BLaER1 treated with 17β-estradiol and CSF1 and Interleukin-3, amounts not matched to agents 10 nM and 100 nM (cell line): Measurements from ENCODE around the gene TRIM8.

ENCODE experiments used
- H3K27ac ChIP-seq, 11 experiments: shearing (Covaris generic); formaldehyde crosslinking; 2 replicates each; pipeline ENCODE4 v1.8.1; 2022
- H3K27me3 ChIP-seq, 11 experiments: shearing (Covaris generic); formaldehyde crosslinking; 2 replicates each; pipeline ENCODE4 v1.8.1; 2022
- H3K36me3 ChIP-seq, 11 experiments: shearing (Covaris generic); formaldehyde crosslinking; 2 replicates each; pipeline ENCODE4 v1.8.1; 2022
- H3K4me1 ChIP-seq, 10 experiments: shearing (Covaris generic); formaldehyde crosslinking; 2 replicates each; pipeline ENCODE4 v1.8.1; 2022
- H3K4me2 ChIP-seq, 11 experiments: shearing (Covaris generic); formaldehyde crosslinking; 2 replicates each; pipeline ENCODE4 v1.8.1; 2022
- H3K4me3 ChIP-seq, 10 experiments: shearing (Covaris generic); formaldehyde crosslinking; 2 replicates each; pipeline ENCODE4 v1.8.1; 2022
- H3K9ac ChIP-seq, 11 experiments: shearing (Covaris generic); formaldehyde crosslinking; 2 replicates each; pipeline ENCODE4 v1.8.1; 2022
- H3K9me3 ChIP-seq, 11 experiments: shearing (Covaris generic); formaldehyde crosslinking; replicated peaks in 1 of 11; 2 replicates each; pipeline ENCODE4 v1.8.1; 2022
- H4K20me1 ChIP-seq, 11 experiments: shearing (Covaris generic); formaldehyde crosslinking; 2 replicates each; pipeline ENCODE4 v1.8.1; 2022
- Cebpa-rat ChIP-seq, 11 experiments: shearing (Covaris generic); IDR thresholded peaks; 2 replicates each; pipeline ENCODE4 v1.8.1; 2022

The TRIM8 gene

GRCh38 chr10:102612964-102613275 lies 31.4 kb upstream of the TRIM8 start:
- H4K20me1 ChIP-seq = peaks cover 0 to 20% (median 0%) of the 10 kb centered on the region in 11 experiments; a peak in 5 of 22 replicates
- H3K27me3 ChIP-seq = no peaks in the 10 kb centered on the region
- peak overlapping the region; percentile 56 to 84 (median 75) for H3K4me2 ChIP-seq
- peaks cover 20 to 72% (median 31%) of the 10 kb centered on the region in 11 experiments for H3K36me3 ChIP-seq
- no peak for TF ChIP-seq Cebpa-rat (IDR thresholded peaks at IDR 0.05)
- peak overlapping the region in 8 of 11 experiments; percentile 7 to 70 (median 55); a peak in 17 of 22 replicates for H3K27ac ChIP-seq
- no peak overlapping the region for H3K4me3 ChIP-seq
- peaks cover 30 to 64% (median 41%) of the 10 kb centered on the region in 10 experiments for H3K4me1 ChIP-seq
- peak overlapping the region in 10 of 11 experiments; percentile 23 to 62 (median 32); a peak in 15 of 22 replicates for H3K9ac ChIP-seq
- H3K9me3 ChIP-seq = no peaks in the 10 kb centered on the region

DNA sequence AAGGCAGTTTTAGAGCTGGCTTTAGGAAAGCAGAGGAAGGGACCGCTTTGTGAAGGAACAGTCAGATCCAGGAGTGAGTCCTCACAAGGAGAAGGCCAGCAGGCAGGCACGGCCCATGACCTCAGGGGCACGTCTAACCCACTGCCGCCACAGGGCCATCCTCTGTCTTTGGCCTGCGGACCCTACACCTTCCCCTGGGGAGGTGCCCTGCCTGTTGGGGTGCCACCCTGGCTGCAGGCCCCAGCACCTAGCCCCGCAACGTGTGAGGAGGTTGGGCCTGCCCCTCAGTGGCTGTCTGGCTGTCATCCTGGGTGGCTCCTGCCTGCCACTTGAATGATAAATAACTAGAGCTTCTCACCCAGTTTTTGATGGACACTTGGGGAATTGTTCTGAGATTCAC lies 31.0 kb upstream of the TRIM8 start:
- Histone ChIP-seq H3K9ac (peak overlapping the region in 10 of 11 experiments; percentile 23 to 62 (median 32); a peak in 13 of 22 replicates), H3K4me3 (no peak overlapping the region), H4K20me1 (peaks cover 0 to 20% (median 0%) of the 10 kb centered on the region in 11 experiments; a peak in 5 of 22 replicates), H3K4me2 (peak overlapping the region; percentile 56 to 84 (median 75); a peak in 21 of 22 replicates), H3K9me3 (no peaks in the 10 kb centered on the region), H3K27ac (peak overlapping the region in 8 of 11 experiments; percentile 7 to 70 (median 55); a peak in 16 of 22 replicates), H3K27me3 (no peaks in the 10 kb centered on the region), H3K4me1 (peaks cover 30 to 61% (median 40%) of the 10 kb centered on the region in 10 experiments), H3K36me3 (peaks cover 21 to 73% (median 34%) of the 10 kb centered on the region in 11 experiments)
- TF ChIP-seq Cebpa-rat (IDR thresholded peaks at IDR 0.05) = no peak

- H3K36me3 ChIP-seq = peaks cover 22 to 75% (median 38%) of the 10 kb centered on the region in 11 experiments
- no peaks in the 10 kb centered on the region for H3K27me3 ChIP-seq
- no peak overlapping the region for H3K4me3 ChIP-seq
- H3K4me1 ChIP-seq = peaks cover 30 to 56% (median 39%) of the 10 kb centered on the region in 10 experiments
- H3K27ac ChIP-seq = peak overlapping the region in 3 of 11 experiments; percentile 64 to 70 (median 69); a peak in 6 of 22 replicates
- peaks cover 0 to 20% (median 0%) of the 10 kb centered on the region in 11 experiments; a peak in 5 of 22 replicates for H4K20me1 ChIP-seq
- no peaks in the 10 kb centered on the region for H3K9me3 ChIP-seq
- peak overlapping the region in 10 of 11 experiments; percentile 56 to 84 (median 76); a peak in 19 of 22 replicates for H3K4me2 ChIP-seq
- peak overlapping the region in 4 of 11 experiments; percentile 23 to 62 (median 55); a peak in 3 of 22 replicates for H3K9ac ChIP-seq
- TF ChIP-seq Cebpa-rat (IDR thresholded peaks at IDR 0.05) = no peak
Measured at GRCh38 chr10:102613785-102614184, 30.5 kb upstream of the TRIM8 start.

- Histone ChIP-seq H3K4me2 (no peak overlapping the region; a peak in 1 of 22 replicates), H3K27me3 (no peaks in the 10 kb centered on the region), H4K20me1 (peaks cover 0 to 27% (median 0%) of the 10 kb centered on the region in 11 experiments; a peak in 5 of 22 replicates), H3K4me3 (no peak overlapping the region), H3K36me3 (peaks cover 25 to 86% (median 44%) of the 10 kb centered on the region in 11 experiments), H3K27ac (no peak overlapping the region), H3K4me1 (peaks cover 30 to 57% (median 44%) of the 10 kb centered on the region in 10 experiments), H3K9ac (0 out of 22 replicates have a peak overlapping the region, but pooled peaks of 1 of the 11 experiments have one; percentile 7), H3K9me3 (no peaks in the 10 kb centered on the region)
- no peak for TF ChIP-seq Cebpa-rat (IDR thresholded peaks at IDR 0.05)
Measured at GRCh38 chr10:102614888-102615287, 29.4 kb upstream of the TRIM8 start.

GRCh38 chr10:102615361-102615760 lies 28.9 kb upstream of the TRIM8 start:
- Histone ChIP-seq H3K27ac (no peak overlapping the region; a peak in 1 of 22 replicates), H3K4me1 (peaks cover 31 to 62% (median 48%) of the 10 kb centered on the region in 10 experiments), H3K4me2 (peak overlapping the region in 1 of 11 experiments; percentile 7; a peak in 1 of 22 replicates), H3K27me3 (no peaks in the 10 kb centered on the region), H4K20me1 (peaks cover 0 to 28% (median 0%) of the 10 kb centered on the region in 11 experiments; a peak in 6 of 22 replicates), H3K9me3 (no peaks in the 10 kb centered on the region), H3K9ac (0 out of 22 replicates have a peak overlapping the region, but pooled peaks of 1 of the 11 experiments have one; percentile 7), H3K36me3 (peaks cover 25 to 90% (median 49%) of the 10 kb centered on the region in 11 experiments), H3K4me3 (no peak overlapping the region)
- TF ChIP-seq Cebpa-rat (IDR thresholded peaks at IDR 0.05) = no peak

- Histone ChIP-seq H3K9me3 (no peaks in the 10 kb centered on the region), H3K27me3 (no peaks in the 10 kb centered on the region), H4K20me1 (peaks cover 0 to 28% (median 0%) of the 10 kb centered on the region in 11 experiments; a peak in 6 of 22 replicates), H3K36me3 (peaks cover 25 to 89% (median 52%) of the 10 kb centered on the region in 11 experiments), H3K4me1 (peaks cover 38 to 69% (median 55%) of the 10 kb centered on the region in 10 experiments), H3K9ac (peak overlapping the region in 1 of 11 experiments; percentile 1; a peak in 1 of 22 replicates), H3K4me3 (no peak overlapping the region), H3K27ac (no peak overlapping the region), H3K4me2 (peak overlapping the region in 2 of 11 experiments; percentile 11 to 30; a peak in 1 of 22 replicates)
- TF ChIP-seq Cebpa-rat (IDR thresholded peaks at IDR 0.05) = no peak
Measured at GRCh38 chr10:102616066-102616770, 28.1 kb upstream of the TRIM8 start.

- H3K36me3 ChIP-seq = peaks cover 25 to 81% (median 52%) of the 10 kb centered on the region in 11 experiments
- TF ChIP-seq Cebpa-rat (IDR thresholded peaks at IDR 0.05) = no peak
- no peaks in the 10 kb centered on the region for H3K27me3 ChIP-seq
- no peak overlapping the region for H3K9ac ChIP-seq
- H3K27ac ChIP-seq = no peak overlapping the region
- H3K4me1 ChIP-seq = peaks cover 38 to 69% (median 57%) of the 10 kb centered on the region in 10 experiments
- H3K4me2 ChIP-seq = no peak overlapping the region
- H4K20me1 ChIP-seq = peaks cover 0 to 28% (median 0%) of the 10 kb centered on the region in 11 experiments; a peak in 6 of 22 replicates
- no peak overlapping the region for H3K4me3 ChIP-seq
- H3K9me3 ChIP-seq = no peaks in the 10 kb centered on the region
Measured at GRCh38 chr10:102617041-102617440, 27.2 kb upstream of the TRIM8 start.

DNA sequence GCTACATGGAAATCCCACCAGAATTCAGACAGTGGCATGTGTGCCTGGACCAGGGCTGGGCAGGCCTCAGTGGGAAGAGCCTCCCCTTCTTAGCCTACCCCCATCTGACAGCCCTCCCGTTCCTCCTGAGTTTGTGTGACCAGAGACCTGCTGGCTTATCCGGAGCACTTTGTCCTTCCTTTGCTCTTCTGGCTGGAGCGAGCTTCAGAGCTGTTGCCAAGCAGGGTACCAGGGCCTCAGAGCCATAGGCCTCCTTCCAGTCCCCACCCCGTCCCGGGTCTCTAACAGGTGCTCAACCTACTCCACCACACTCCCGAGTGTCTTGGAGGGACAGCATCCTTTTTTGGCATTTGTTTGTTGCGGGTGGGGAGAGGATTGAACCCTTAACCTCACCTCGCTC lies 26.5 kb upstream of the TRIM8 start:
- TF ChIP-seq Cebpa-rat (IDR thresholded peaks at IDR 0.05) = no peak
- no peak overlapping the region for H3K27ac ChIP-seq
- H3K4me2 ChIP-seq = no peak overlapping the region
- no peaks in the 10 kb centered on the region for H3K27me3 ChIP-seq
- H3K36me3 ChIP-seq = peaks cover 25 to 75% (median 52%) of the 10 kb centered on the region in 11 experiments
- no peaks in the 10 kb centered on the region for H3K9me3 ChIP-seq
- peaks cover 0 to 28% (median 0%) of the 10 kb centered on the region in 11 experiments; a peak in 6 of 22 replicates for H4K20me1 ChIP-seq
- H3K9ac ChIP-seq = no peak overlapping the region
- peaks cover 38 to 69% (median 57%) of the 10 kb centered on the region in 10 experiments for H3K4me1 ChIP-seq
- H3K4me3 ChIP-seq = no peak overlapping the region
